Prostate gland (tissue), 2 donors: ENCODE results near the gene CREB5. TPM values are rescaled to one million over a fixed set of nuclear protein-coding genes. Genes with fewer than 3 reads are reported as not detected.

Experiments
- DNase-seq: peaks from one replicate; pipeline ENCODE4 v3.0.0-alpha.2; 2019; ENCODE audit warnings: low spot score
- H3K27ac ChIP-seq, 2 donors: fragments of 200-600 bp; sonication (generic); 2 replicates each; pipeline ENCODE4 v1.5.1; 2017 to 2019
- H3K27me3 ChIP-seq: fragments of 200-600 bp; sonication (generic); replicated peaks from 2 replicates; pipeline ENCODE4 v1.5.1; 2019; ENCODE audit not compliant: insufficient read depth
- H3K36me3 ChIP-seq, 2 donors: fragments of 200-600 bp; sonication (generic); 1 replicate in 1 of 2; 2 replicates in 1 of 2; pipeline versions ENCODE4 v1.5.1 to v1.8.1; 2017 to 2019
- H3K4me1 ChIP-seq: fragments of 200-600 bp; sonication (generic); replicated peaks from 2 replicates; pipeline ENCODE4 v1.5.1; 2019
- H3K4me3 ChIP-seq, 2 donors: fragments of 200-600 bp; sonication (generic); 2 replicates each; pipeline ENCODE4 v1.5.1; 2017 to 2019
- H3K9me3 ChIP-seq: fragments of 200-600 bp; sonication (generic); 2 replicates; pipeline ENCODE4 v1.5.1; 2017
- CTCF ChIP-seq, 4 experiments: fragments of 200-600 bp in 2 of 4; fragments of 450-650 bp in 2 of 4; sonication (generic) in 2 of 4; IDR thresholded peaks; 1 replicate in 3 of 4; 2 replicates in 1 of 4; pipeline ENCODE4 v1.5.1; 2016 to 2019; ENCODE audit warnings: antibody characterized with exemption in 4 of 4, mild to moderate bottlenecking in 2 of 4, moderate library complexity in 2 of 4
- POLR2A ChIP-seq: fragments of 450-650 bp; IDR thresholded peaks from one replicate; pipeline ENCODE4 v1.6.1; 2016; ENCODE audit warnings: antibody characterized with exemption, mild to moderate bottlenecking
- POLR2AphosphoS5 ChIP-seq: sonication (generic); formaldehyde crosslinking; IDR thresholded peaks from one replicate; pipeline ENCODE4 v1.6.1; 2017; ENCODE audit warnings: antibody characterized with exemption
- WGBS: methylation state at CpG from one replicate; pipeline ENCODE4 v1.1.5; 2018; 5-methylcytosine and 5-hydroxymethylcytosine counted together
- intact Hi-C: fragments of 100-400 bp; cut with DNase I; formaldehyde crosslinking; loops from one replicate; pipeline ENCODE4 v1.14.2; 2022
- total RNA-seq, 2 donors: library from RNA; depleted of rRNA; stranded (reverse); fragments of >200 nt; gene quantifications; one replicate each; pipeline ENCODE4 v1.1.0, GENCODE V29; 2016

The CREB5 gene
- total RNA-seq, 2 donors from 2014 or later, result 0.46 to 3.4 TPM

DNA sequence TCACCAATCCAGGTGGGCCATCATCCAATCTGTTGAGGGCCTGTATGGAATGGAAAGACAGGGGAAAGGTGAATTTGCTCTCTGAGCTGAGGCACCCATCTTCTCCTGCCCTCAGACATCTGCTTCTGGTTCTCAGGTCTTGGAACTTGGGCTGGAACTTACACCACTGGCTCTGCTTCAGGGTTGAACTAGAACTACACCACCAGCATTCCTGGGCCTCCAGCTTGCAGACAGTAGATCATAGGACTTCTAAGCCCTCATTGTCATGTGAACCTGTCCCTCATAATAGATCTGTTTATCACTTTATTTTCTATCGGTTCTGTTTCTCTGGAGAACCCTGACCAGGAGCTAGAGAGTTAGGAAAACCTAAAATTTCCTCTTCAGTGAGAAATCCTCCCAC, 233.5 kb downstream of the CREB5 start:
- Histone ChIP-seq H3K27ac (no peak overlapping the region), H3K4me1 (no peaks in the 10 kb centered on the region), H3K27me3 (no peaks in the 10 kb centered on the region), H3K36me3 (no peaks in the 10 kb centered on the region), H3K4me3 (no peak overlapping the region), H3K9me3 (no peaks in the 10 kb centered on the region)
- TF ChIP-seq POLR2A (no peak), POLR2AphosphoS5 (no peak), CTCF (IDR thresholded peaks at IDR 0.05) (no peak)
- WGBS, result 86% methylated on average over 1 of the region's 1 CpG
- DNase-seq, result no peak
- intact Hi-C loops, result no loop called here

DNA sequence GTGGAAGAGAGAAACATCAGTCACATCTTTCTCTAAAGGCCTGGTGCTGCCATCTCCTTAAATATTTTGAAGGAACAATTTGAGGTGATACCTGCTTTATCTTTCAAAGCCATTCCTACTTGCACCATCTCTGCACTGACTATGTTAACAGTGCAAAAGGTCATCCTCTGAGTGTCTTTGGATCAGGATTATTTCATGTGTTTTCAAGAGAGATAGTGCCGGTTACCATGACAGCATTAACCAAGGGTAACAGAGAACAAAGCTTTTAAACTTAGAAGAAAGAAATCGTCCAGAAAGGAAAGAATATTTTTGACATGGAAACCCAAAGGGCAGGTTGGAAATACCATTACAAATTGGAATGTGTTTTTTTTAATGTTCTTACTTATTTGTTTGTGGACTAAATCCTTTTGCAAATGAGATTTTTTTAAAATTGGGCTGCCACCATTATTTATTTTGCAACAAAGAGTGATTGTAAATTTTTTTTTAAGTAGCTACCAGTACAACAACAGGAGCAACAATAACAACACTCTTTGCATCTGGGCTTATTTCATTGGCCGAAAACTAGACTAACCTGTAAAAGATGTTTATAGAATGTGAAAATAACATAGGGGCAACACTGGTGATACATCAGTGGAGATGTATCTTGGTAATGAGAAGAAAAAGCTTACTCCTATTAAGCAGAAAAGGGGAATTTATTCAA, 234.2 kb downstream of the CREB5 start:
- H3K4me1 ChIP-seq, result no peaks in the 10 kb centered on the region
- intact Hi-C loops, result no loop called here
- WGBS, result 89% methylated on average over 3 of the region's 3 CpGs

GRCh38 chr7:28647076-28647421, 234.7 kb downstream of the CREB5 start:
- Histone ChIP-seq H3K4me1 (no peaks in the 10 kb centered on the region), H3K4me3 (no peak overlapping the region), H3K9me3 (no peaks in the 10 kb centered on the region), H3K27ac (no peak overlapping the region), H3K27me3 (no peaks in the 10 kb centered on the region), H3K36me3 (no peaks in the 10 kb centered on the region)
- 94% methylated on average over 4 of the region's 4 CpGs for WGBS
- intact Hi-C loops, result no loop called here
- no peak for DNase-seq
- TF ChIP-seq POLR2A, result no peak
- TF ChIP-seq CTCF (IDR thresholded peaks at IDR 0.05), result no peak

More for the DNA sequence above, 234.2 kb downstream of the CREB5 start:
- no peak for DNase-seq
- Histone ChIP-seq H3K36me3 (no peaks in the 10 kb centered on the region), H3K27me3 (no peaks in the 10 kb centered on the region), H3K9me3 (no peaks in the 10 kb centered on the region), H3K27ac (no peak overlapping the region), H3K4me3 (no peak overlapping the region)
- TF ChIP-seq POLR2A (no peak), POLR2AphosphoS5 (no peak)

- no peak for DNase-seq
- Histone ChIP-seq H3K4me3 (no peak overlapping the region), H3K36me3 (no peaks in the 10 kb centered on the region), H3K27ac (no peak overlapping the region), H3K27me3 (no peaks in the 10 kb centered on the region), H3K9me3 (no peaks in the 10 kb centered on the region), H3K4me1 (no peaks in the 10 kb centered on the region)
- no peak for TF ChIP-seq POLR2AphosphoS5
- no peak for TF ChIP-seq CTCF (IDR thresholded peaks at IDR 0.05)
- TF ChIP-seq POLR2A, result no peak
- 96% methylated on average over 1 of the region's 1 CpG for WGBS
- intact Hi-C loops, result no loop called here
These were observed 236.9 kb downstream of the CREB5 start for GRCh38 chr7:28649189-28649588.

GRCh38 chr7:28649811-28650210, 237.5 kb downstream of the CREB5 start:
- WGBS, result 97% methylated on average over 2 of the region's 2 CpGs
- no peaks in the 10 kb centered on the region for H3K9me3 ChIP-seq
- no peaks in the 10 kb centered on the region for H3K36me3 ChIP-seq
- no peaks in the 10 kb centered on the region for H3K27me3 ChIP-seq
- no peak overlapping the region for H3K27ac ChIP-seq
- no peak overlapping the region for H3K4me3 ChIP-seq
- intact Hi-C loops, result no loop called here
- H3K4me1 ChIP-seq, result no peaks in the 10 kb centered on the region
- no peak for TF ChIP-seq CTCF (IDR thresholded peaks at IDR 0.05)
- TF ChIP-seq POLR2AphosphoS5, result no peak
- TF ChIP-seq POLR2A, result no peak
- no peak for DNase-seq
